ENCODE data around the gene MED26. TPM values are rescaled to one million over a fixed set of nuclear protein-coding genes. Genes with fewer than 3 reads are reported as not detected.
A peak's percentile ranks its signal among the peaks of the same experiment; 100 is the strongest.

MED26 gene
- total and polyA plus RNA-seq, 2 of the 13 experiments (the other 11 are each of a cell fraction or from before 2014, with no cell fraction given), result 3.5 to 3.8 TPM

DNA sequence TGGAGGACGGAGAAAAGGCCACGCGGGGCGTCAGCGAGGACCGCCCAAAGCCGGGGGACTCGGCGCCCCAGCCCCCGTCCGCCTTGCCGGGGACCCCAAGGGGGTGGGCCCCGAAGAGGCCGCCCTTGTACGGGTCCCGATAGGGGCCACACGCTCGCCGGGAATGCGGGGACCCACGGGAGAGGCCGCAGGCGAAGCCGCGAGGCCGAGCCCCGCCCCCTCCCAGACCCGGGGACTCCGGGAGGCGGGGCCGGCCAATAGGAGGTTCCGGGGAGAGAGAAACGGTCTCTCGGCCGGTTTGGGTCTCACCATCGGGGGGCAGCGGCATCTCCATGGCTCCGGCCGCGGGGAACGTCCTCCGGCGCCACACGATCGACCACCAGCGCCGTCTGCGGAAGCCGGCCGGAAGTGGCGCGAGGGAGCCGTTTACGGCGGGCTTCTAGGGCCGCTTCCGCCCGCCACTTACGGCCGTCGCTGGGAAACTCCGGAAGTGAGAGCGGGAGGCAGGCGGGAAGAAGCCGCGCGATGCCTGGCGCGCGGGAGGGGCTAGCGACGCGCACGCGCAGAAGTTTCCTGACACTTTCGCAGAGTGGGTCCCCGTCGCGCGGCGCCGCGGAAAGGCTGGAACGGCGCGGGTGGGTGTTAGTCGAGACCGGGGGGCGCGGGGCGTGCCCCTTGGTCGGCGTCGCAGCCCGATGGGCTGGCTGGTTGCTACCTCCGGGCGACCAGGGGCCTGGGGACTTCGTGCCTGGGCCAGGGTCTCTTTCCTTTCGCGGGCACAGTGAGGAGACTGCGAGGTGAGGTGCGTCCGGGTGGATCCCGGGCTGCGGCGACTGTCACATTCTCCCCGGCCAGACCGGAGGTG lies 85.7 kb downstream of the MED26 start, which contains the start of gene CHERP (continued):
- TF ChIP-seq ZMAT3 (CRISPR knock-in tag; conservative IDR thresholded peaks at IDR 0.05) (0 out of 2 replicates have a peak, but pooled peaks have one; percentile 46), HNRNPK (IDR thresholded peaks at IDR 0.05; ENCODE audit: low read depth, low read length, poor library complexity, severe bottlenecking) (peak; percentile 35), HBP1 (CRISPR knock-in tag; IDR thresholded peaks at IDR 0.05; ENCODE audit: low read depth) (peak; percentile 39), SIN3A (IDR thresholded peaks at IDR 0.05; ENCODE audit: borderline replicate concordance, low read depth, low read length) (0 out of 2 replicates have a peak, but pooled peaks have one; percentile 67), ETV6 (CRISPR knock-in tag; conservative IDR thresholded peaks at IDR 0.05) (no peak), ZBTB21 (CRISPR knock-in tag; IDR thresholded peaks at IDR 0.05) (no peak), ZNF451 (CRISPR knock-in tag; IDR thresholded peaks at IDR 0.05) (0 out of 2 replicates have a peak, but pooled peaks have one; percentile 30), POGZ (CRISPR knock-in tag; IDR thresholded peaks at IDR 0.05) (peak; percentile 53; the same call in 1 of the 2 replicates), NFE2 (CRISPR knock-in tag; IDR thresholded peaks at IDR 0.05) (no peak), ZNF556 (CRISPR knock-in tag; IDR thresholded peaks at IDR 0.05; ENCODE audit: borderline replicate concordance) (peak; percentile 87; the same call in 1 of the 2 replicates), CHD4 (IDR thresholded peaks at IDR 0.05; ENCODE audit: borderline replicate concordance, low read length) (no peak), ZNF776 (CRISPR knock-in tag; IDR thresholded peaks at IDR 0.05) (no peak), BRCA1 (CRISPR knock-in tag; IDR thresholded peaks at IDR 0.05) (0 out of 2 replicates have a peak, but pooled peaks have one; percentile 65), ZNF747 (CRISPR knock-in tag; IDR thresholded peaks at IDR 0.05; ENCODE audit: borderline replicate concordance) (peak; percentile 26; the same call in 1 of the 2 replicates), ZNF136 (CRISPR knock-in tag; IDR thresholded peaks at IDR 0.05; ENCODE audit: low read depth) (no peak), BORCS8-MEF2B (CRISPR knock-in tag; IDR thresholded peaks at IDR 0.05) (peak; percentile 93), HOXA3 (CRISPR knock-in tag; IDR thresholded peaks at IDR 0.05) (peak; percentile 82), KLF9 (CRISPR knock-in tag; IDR thresholded peaks at IDR 0.05; ENCODE audit: low read depth) (no peak)
- TF ChIP-seq, protein P1, sequence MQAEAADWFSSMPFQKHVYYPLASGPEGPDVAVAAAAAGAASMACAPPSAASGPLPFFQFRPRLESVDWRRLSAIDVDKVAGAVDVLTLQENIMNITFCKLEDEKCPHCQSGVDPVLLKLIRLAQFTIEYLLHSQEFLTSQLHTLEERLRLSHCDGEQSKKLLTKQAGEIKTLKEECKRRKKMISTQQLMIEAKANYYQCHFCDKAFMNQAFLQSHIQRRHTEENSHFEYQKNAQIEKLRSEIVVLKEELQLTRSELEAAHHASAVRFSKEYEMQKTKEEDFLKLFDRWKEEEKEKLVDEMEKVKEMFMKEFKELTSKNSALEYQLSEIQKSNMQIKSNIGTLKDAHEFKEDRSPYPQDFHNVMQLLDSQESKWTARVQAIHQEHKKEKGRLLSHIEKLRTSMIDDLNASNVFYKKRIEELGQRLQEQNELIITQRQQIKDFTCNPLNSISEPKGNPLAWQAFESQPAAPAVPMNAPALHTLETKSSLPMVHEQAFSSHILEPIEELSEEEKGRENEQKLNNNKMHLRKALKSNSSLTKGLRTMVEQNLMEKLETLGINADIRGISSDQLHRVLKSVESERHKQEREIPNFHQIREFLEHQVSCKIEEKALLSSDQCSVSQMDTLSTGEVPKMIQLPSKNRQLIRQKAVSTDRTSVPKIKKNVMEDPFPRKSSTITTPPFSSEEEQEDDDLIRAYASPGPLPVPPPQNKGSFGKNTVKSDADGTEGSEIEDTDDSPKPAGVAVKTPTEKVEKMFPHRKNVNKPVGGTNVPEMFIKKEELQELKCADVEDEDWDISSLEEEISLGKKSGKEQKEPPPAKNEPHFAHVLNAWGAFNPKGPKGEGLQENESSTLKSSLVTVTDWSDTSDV (CRISPR knock-in tag; IDR thresholded peaks at IDR 0.05), result peak; percentile 57; the same call in 1 of the 2 replicates
- TF ChIP-seq, protein P2, sequence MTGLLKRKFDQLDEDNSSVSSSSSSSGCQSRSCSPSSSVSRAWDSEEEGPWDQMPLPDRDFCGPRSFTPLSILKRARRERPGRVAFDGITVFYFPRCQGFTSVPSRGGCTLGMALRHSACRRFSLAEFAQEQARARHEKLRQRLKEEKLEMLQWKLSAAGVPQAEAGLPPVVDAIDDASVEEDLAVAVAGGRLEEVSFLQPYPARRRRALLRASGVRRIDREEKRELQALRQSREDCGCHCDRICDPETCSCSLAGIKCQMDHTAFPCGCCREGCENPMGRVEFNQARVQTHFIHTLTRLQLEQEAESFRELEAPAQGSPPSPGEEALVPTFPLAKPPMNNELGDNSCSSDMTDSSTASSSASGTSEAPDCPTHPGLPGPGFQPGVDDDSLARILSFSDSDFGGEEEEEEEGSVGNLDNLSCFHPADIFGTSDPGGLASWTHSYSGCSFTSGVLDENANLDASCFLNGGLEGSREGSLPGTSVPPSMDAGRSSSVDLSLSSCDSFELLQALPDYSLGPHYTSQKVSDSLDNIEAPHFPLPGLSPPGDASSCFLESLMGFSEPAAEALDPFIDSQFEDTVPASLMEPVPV (CRISPR knock-in tag; IDR thresholded peaks at IDR 0.05), result peak; percentile 94; the same call in 1 of the 2 replicates
